HG03135 (cell line): ENCODE results near the gene PGP.

Experiments
- ATAC-seq: cut with Tn5 transposase; IDR thresholded peaks from one replicate; pipeline ENCODE4 v1.9.1; 2021; ENCODE audit warnings: mild to moderate bottlenecking, moderate library complexity; ENCODE audit not compliant: unreplicated experiment

Gene PGP

GRCh38 chr16:2183671-2184070 is 31.0 kb downstream of the PGP start:
- ATAC-seq, result no peak

- no peak for ATAC-seq
Observed at GRCh38 chr16:2181952-2182351, 32.7 kb downstream of the PGP start.

- no peak for ATAC-seq
Observed at GRCh38 chr16:2180962-2181923, 33.4 kb downstream of the PGP start.

GRCh38 chr16:2180461-2180860 is 34.2 kb downstream of the PGP start:
- no peak for ATAC-seq

GRCh38 chr16:2179576-2179975 is 35.1 kb downstream of the PGP start:
- ATAC-seq, result no peak

GRCh38 chr16:2179107-2179501 is 35.5 kb downstream of the PGP start:
- no peak for ATAC-seq

GRCh38 chr16:2178321-2179106 is 36.1 kb downstream of the PGP start:
- no peak for ATAC-seq

GRCh38 chr16:2177561-2177960 is 37.1 kb downstream of the PGP start:
- ATAC-seq, result no peak

GRCh38 chr16:2177101-2177500 is 37.5 kb downstream of the PGP start:
- no peak for ATAC-seq

- ATAC-seq, result no peak
Observed at GRCh38 chr16:2176047-2176446, 38.6 kb downstream of the PGP start.

- no peak for ATAC-seq
Observed at GRCh38 chr16:2175454-2175853, 39.2 kb downstream of the PGP start.

- ATAC-seq, result no peak
Observed at GRCh38 chr16:2174396-2175131, 40.1 kb downstream of the PGP start.

GRCh38 chr16:2173916-2174315 is 40.7 kb downstream of the PGP start:
- ATAC-seq, result no peak

GRCh38 chr16:2173366-2173765 is 41.3 kb downstream of the PGP start:
- no peak for ATAC-seq

GRCh38 chr16:2172688-2173335 is 41.8 kb downstream of the PGP start:
- ATAC-seq, result no peak

- ATAC-seq, result no peak
Observed at GRCh38 chr16:2171601-2172178, 43.0 kb downstream of the PGP start.

GRCh38 chr16:2170587-2171435 is 43.8 kb downstream of the PGP start:
- ATAC-seq, result no peak

- no peak for ATAC-seq
Observed at GRCh38 chr16:2170080-2170479, 44.6 kb downstream of the PGP start.

- ATAC-seq, result no peak
Observed at GRCh38 chr16:2167068-2167638, 47.5 kb downstream of the PGP start.
